ENCODE results near the gene CDS1. TPM values are rescaled to one million over a fixed set of nuclear protein-coding genes. Genes with fewer than 3 reads are reported as not detected.

CDS1 gene
- total and polyA plus RNA-seq, 12 donors, result 0.28 to 1.2 (median 0.52) TPM

- H3K27ac ChIP-seq, result no peak overlapping the region
- ATAC-seq, result no peak
- no peak for DNase-seq
- no peaks in the 10 kb centered on the region for H3K9me3 ChIP-seq
- TF ChIP-seq CTCF (IDR thresholded peaks at IDR 0.05), result no peak
- no peaks in the 10 kb centered on the region for H3K36me3 ChIP-seq
- H3K4me1 ChIP-seq, result peaks cover 0 to 9% (median 0%) of the 10 kb centered on the region in 9 donors
- intact Hi-C loops (cut with DNase I), result no loop called here
- 89 to 98% methylated on average over 2 of the region's 2 CpGs for WGBS, 2 donors
- no peak overlapping the region for H3K4me3 ChIP-seq
- H3K27me3 ChIP-seq, result peaks cover 0 to 13% (median 4%) of the 10 kb centered on the region in 7 donors
These were observed 13.9 kb upstream of the CDS1 start for GRCh38 chr4:84569009-84569408.

GRCh38 chr4:84573385-84574068 lies 9.4 kb upstream of the CDS1 start:
- Histone ChIP-seq H3K9me3 (no peaks in the 10 kb centered on the region), H3K4me1 (peaks cover 0 to 12% (median 0%) of the 10 kb centered on the region in 9 donors), H3K4me3 (no peak overlapping the region), H3K36me3 (no peaks in the 10 kb centered on the region), H3K27ac (peak overlapping the region in 1 of 10 donors; percentile 70), H3K27me3 (peaks cover 0 to 15% (median 4%) of the 10 kb centered on the region in 7 donors)
- TF ChIP-seq CTCF (IDR thresholded peaks at IDR 0.05), result no peak
- DNase-seq (no peak), ATAC-seq (no peak)
- intact Hi-C loops (cut with DNase I), result loop anchor here in 1 of 10 donors (10.0 kb wide), 1 partner anchor 401 kb away; no protein-coding TSS in a partner anchor
- WGBS, 2 donors, result 79 to 84% methylated on average over 4 of the region's 4 CpGs

DNA sequence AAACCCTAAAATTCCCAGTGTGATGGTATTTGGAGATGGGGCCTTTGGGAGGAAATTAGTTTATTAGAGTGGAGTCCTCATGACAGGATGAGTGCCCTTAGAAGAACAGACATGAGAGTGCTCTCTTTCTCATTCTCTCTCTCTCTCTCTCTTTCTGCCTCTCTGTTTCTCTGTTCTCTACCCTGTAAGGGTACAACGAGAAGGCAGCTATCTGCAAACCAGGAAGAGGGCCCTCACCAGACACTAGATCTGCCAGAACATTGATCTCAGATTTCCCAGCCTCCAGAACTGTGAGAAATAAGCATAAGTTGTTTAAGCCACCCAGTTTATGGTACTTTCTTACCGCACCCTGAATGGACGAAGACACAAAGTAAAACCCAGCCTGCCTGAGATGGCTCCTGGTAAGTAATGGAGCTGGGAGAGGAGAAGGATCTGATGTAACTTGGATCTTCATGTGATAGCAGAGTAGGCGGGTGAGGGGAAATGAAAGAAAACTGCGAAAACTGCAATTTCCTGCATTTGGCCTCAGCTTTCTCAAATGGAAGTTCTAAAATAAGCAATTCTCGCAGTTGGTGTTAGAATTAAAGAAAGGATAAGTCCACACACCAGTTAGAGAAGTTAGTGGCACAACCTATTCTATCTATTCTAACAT lies 8.7 kb upstream of the CDS1 start:
- intact Hi-C loops (cut with DNase I), result loop anchor here in 1 of 10 donors (10.0 kb wide), 1 partner anchor 401 kb away; no protein-coding TSS in a partner anchor
- peaks cover 0 to 12% (median 0%) of the 10 kb centered on the region in 9 donors for H3K4me1 ChIP-seq
- no peaks in the 10 kb centered on the region for H3K9me3 ChIP-seq
- H3K4me3 ChIP-seq, result no peak overlapping the region
- TF ChIP-seq CTCF (IDR thresholded peaks at IDR 0.05), result no peak
- WGBS, 2 donors, result 74 to 86% methylated on average over 6 of the region's 6 CpGs
- peaks cover 0 to 20% (median 4%) of the 10 kb centered on the region in 7 donors for H3K27me3 ChIP-seq
- no peaks in the 10 kb centered on the region for H3K36me3 ChIP-seq
- peak overlapping the region in 1 of 10 donors; percentile 70 for H3K27ac ChIP-seq
- no peak for DNase-seq
- no peak for ATAC-seq

GRCh38 chr4:84578540-84579402 lies 4.2 kb upstream of the CDS1 start:
- no peak for DNase-seq
- Histone ChIP-seq H3K36me3 (no peaks in the 10 kb centered on the region), H3K27me3 (peaks cover 0 to 63% (median 39%) of the 10 kb centered on the region in 7 donors), H3K9me3 (no peaks in the 10 kb centered on the region), H3K4me3 (no peak overlapping the region), H3K27ac (no peak overlapping the region), H3K4me1 (peaks cover 0 to 20% (median 11%) of the 10 kb centered on the region in 9 donors)
- intact Hi-C loops (cut with DNase I), result loop anchor here in 1 of 10 donors (10.0 kb wide), 1 partner anchor 396 kb away; no protein-coding TSS in a partner anchor
- TF ChIP-seq CTCF (IDR thresholded peaks at IDR 0.05), result peak in 8 of 9 donors; percentile 19 to 61 (median 49)
- WGBS, 2 donors, result 64 to 68% methylated on average over 4 of the region's 4 CpGs
- ATAC-seq, result no peak

All from heart right ventricle (tissue), 16 donors.